ENCODE measurements around the gene RPS25. TPM values are rescaled to one million over a fixed set of nuclear protein-coding genes. Genes with fewer than 3 reads are reported as not detected.
"Not testable (repeated sequence)": the region's sequence is repeated elsewhere in the genome, so short reads cannot be mapped to it uniquely, and the experiment has no call there.

RPS25 gene
- total RNA-seq, 2 donors from 2014 or later, result 1,289 to 1,299 TPM

DNA sequence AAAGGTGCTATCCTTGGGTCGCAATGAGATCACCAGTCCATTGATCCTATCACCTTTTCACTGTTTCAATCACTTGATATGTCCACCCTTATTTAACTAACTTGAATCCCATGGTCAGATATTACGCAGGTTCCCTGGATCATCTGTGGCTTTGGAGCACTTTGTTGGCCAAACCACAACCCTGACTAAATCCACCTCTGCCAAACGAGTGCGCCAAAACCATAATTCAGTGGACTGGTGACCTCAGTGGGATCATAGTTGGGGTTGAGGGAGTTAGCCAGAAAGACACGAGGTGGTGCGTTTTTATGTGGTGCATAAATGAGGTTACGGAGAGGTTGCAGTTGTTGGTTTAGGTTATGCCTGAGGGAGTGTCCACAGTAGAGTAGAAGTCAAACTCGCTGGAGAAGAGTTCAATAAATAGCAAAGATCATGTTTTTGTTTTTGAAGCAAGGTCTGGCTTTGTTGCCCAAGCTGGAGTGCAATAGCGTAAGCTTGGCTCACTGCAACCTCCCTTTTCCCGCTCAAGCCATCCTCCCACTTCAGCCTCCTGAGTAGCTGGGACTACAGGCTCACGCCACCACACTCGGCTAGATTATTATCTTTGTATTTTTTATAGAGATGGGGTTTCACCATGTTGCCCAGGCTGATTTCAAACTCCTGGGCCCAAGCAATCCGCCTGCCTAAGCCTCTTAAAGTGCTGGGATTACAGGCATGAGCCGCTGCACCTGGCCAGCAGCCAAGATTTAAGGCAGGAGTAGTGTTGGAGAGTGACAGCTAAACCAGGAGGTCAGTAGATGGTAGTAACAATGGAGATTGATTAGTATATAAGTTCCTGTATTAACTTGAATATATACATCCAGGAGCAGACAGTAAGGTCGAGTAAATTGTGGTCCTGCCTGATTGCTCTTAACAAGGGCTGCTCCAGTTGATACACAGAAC, 42.1 kb downstream of the RPS25 start:
- Histone ChIP-seq H3K27ac (ENCODE audit: low read depth, low read length) (no peak overlapping the region), H3K9me3 (ENCODE audit: control insufficient read depth, low read length) (no peaks in the 10 kb centered on the region), H3K27me3 (ENCODE audit: control insufficient read depth, insufficient read depth, low read length, poor library complexity, severe bottlenecking) (no peaks in the 10 kb centered on the region), H3K36me3 (ENCODE audit: control insufficient read depth, insufficient read depth, low read length) (no peaks in the 10 kb centered on the region), H3K4me1 (ENCODE audit: control insufficient read depth, insufficient read depth, low read length) (no peaks in the 10 kb centered on the region), H3K4me3 (ENCODE audit: low read length) (no peak overlapping the region), H3K9ac (ENCODE audit: extremely low read depth, low read length, poor library complexity, severe bottlenecking) (no peak overlapping the region)
- peaks cover 13% of the 10 kb centered on the region for H3K27me3 Mint-ChIP-seq (ENCODE audit: insufficient read depth)
- H3K4me3 Mint-ChIP-seq, result no peak overlapping the region
- H3K9me3 Mint-ChIP-seq, result no peaks in the 10 kb centered on the region
- TF ChIP-seq CTCF (conservative IDR thresholded peaks at IDR 0.05), result no peak
- WGBS, 2 experiments (ENCODE audit: insufficient coverage in 1 of 2, insufficient read length in 1 of 2), result 91 to 96% methylated on average over 10 to 15 of the region's 15 CpGs
- peaks cover 11% of the 10 kb centered on the region for H3K4me1 Mint-ChIP-seq
- DNase-seq, result no peak
- H3K36me3 Mint-ChIP-seq (ENCODE audit: low read depth), result peaks cover 2% of the 10 kb centered on the region
- H3K27ac Mint-ChIP-seq, result no peak overlapping the region

- TF ChIP-seq CTCF (conservative IDR thresholded peaks at IDR 0.05), result no peak
- Mint-ChIP-seq H3K9me3 (no peaks in the 10 kb centered on the region), H3K4me1 (peaks cover 3% of the 10 kb centered on the region), H3K4me3 (no peak overlapping the region), H3K36me3 (ENCODE audit: low read depth) (peaks cover 2% of the 10 kb centered on the region), H3K27ac (no peak overlapping the region), H3K27me3 (ENCODE audit: insufficient read depth) (peaks cover 15% of the 10 kb centered on the region)
- Histone ChIP-seq H3K9ac (ENCODE audit: extremely low read depth, low read length, poor library complexity, severe bottlenecking) (no peak overlapping the region), H3K27ac (ENCODE audit: low read depth, low read length) (no peak overlapping the region), H3K27me3 (ENCODE audit: control insufficient read depth, insufficient read depth, low read length, poor library complexity, severe bottlenecking) (no peaks in the 10 kb centered on the region), H3K36me3 (ENCODE audit: control insufficient read depth, insufficient read depth, low read length) (no peaks in the 10 kb centered on the region), H3K4me3 (ENCODE audit: low read length) (no peak overlapping the region), H3K9me3 (ENCODE audit: control insufficient read depth, low read length) (no peaks in the 10 kb centered on the region), H3K4me1 (ENCODE audit: control insufficient read depth, insufficient read depth, low read length) (no peaks in the 10 kb centered on the region)
- no peak for DNase-seq
- 93 to 95% methylated on average over 2 of the region's 2 CpGs for WGBS, 2 experiments (ENCODE audit: insufficient coverage in 1 of 2, insufficient read length in 1 of 2)
These were observed 44.2 kb downstream of the RPS25 start for GRCh38 chr11:118973985-118974384.

GRCh38 chr11:118971646-118972045, 46.5 kb downstream of the RPS25 start, which contains the start of gene FOXR1:
FOXR1 (plus strand) TSS chr11:118971761; CDS start chr11:118971932, 171 bp downstream.
- Mint-ChIP-seq H3K27me3 (ENCODE audit: insufficient read depth) (peaks cover 14% of the 10 kb centered on the region), H3K36me3 (ENCODE audit: low read depth) (peaks cover 2% of the 10 kb centered on the region)
- TF ChIP-seq CTCF (conservative IDR thresholded peaks at IDR 0.05), result no peak

DNA sequence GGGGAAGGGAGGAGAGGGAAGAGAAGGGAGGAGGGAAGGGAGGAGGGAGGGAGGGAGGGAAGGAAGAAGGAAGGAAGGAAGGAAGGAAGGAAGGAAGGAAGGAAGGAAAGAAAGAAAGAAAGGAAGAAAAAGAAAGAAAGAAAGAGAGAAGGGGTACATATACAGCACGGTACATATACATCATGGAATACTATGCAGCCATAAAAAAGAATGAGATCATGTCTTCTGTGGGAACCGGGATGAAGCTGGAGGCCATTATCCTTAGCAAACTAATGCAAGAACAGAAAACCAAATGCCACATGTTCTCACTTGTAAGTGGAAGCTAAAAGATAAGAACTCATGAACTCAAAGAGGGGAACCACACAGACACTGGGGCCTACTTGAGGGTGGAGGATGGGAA, 48.6 kb downstream of the RPS25 start:
- H3K9me3 ChIP-seq (ENCODE audit: control insufficient read depth, low read length); H3K4me3 Mint-ChIP-seq; H3K9me3 Mint-ChIP-seq; H3K4me1 Mint-ChIP-seq; H3K9ac ChIP-seq (ENCODE audit: extremely low read depth, low read length, poor library complexity, severe bottlenecking); H3K27me3 ChIP-seq (ENCODE audit: control insufficient read depth, insufficient read depth, low read length, poor library complexity, severe bottlenecking); H3K36me3 ChIP-seq (ENCODE audit: control insufficient read depth, insufficient read depth, low read length); H3K4me3 ChIP-seq (ENCODE audit: low read length); H3K27ac Mint-ChIP-seq; H3K27ac ChIP-seq (ENCODE audit: low read depth, low read length); H3K36me3 Mint-ChIP-seq (ENCODE audit: low read depth); H3K4me1 ChIP-seq (ENCODE audit: control insufficient read depth, insufficient read depth, low read length); DNase-seq; H3K27me3 Mint-ChIP-seq (ENCODE audit: insufficient read depth): not testable (repeated sequence)
- WGBS, 2 experiments (ENCODE audit: insufficient coverage in 1 of 2, insufficient read length in 1 of 2), result 85 to 100% methylated on average over 1 to 2 of the region's 2 CpGs

More at GRCh38 chr11:118971646-118972045, 46.5 kb downstream of the RPS25 start, which contains the start of gene FOXR1:
- no peaks in the 10 kb centered on the region for H3K9me3 Mint-ChIP-seq
- H3K4me1 Mint-ChIP-seq, result peaks cover 3% of the 10 kb centered on the region
- no peak within 1 kb of the TSS for H3K27ac Mint-ChIP-seq
- 96 to 99% methylated on average over 22 to 31 of the region's 33 CpGs for WGBS, 2 experiments (ENCODE audit: insufficient coverage in 1 of 2, insufficient read length in 1 of 2)
- no peak within 1 kb of the TSS for H3K4me3 ChIP-seq (ENCODE audit: low read length)
- H3K4me1 ChIP-seq (ENCODE audit: control insufficient read depth, insufficient read depth, low read length), result no peaks in the 10 kb centered on the region
- no peaks in the 10 kb centered on the region for H3K9me3 ChIP-seq (ENCODE audit: control insufficient read depth, low read length)
- H3K27ac ChIP-seq (ENCODE audit: low read depth, low read length), result no peak within 1 kb of the TSS
- no peaks in the 10 kb centered on the region for H3K36me3 ChIP-seq (ENCODE audit: control insufficient read depth, insufficient read depth, low read length)
- H3K27me3 ChIP-seq (ENCODE audit: control insufficient read depth, insufficient read depth, low read length, poor library complexity, severe bottlenecking), result no peaks in the 10 kb centered on the region
- DNase-seq, result no peak
- no peak within 1 kb of the TSS for H3K4me3 Mint-ChIP-seq
- H3K9ac ChIP-seq (ENCODE audit: extremely low read depth, low read length, poor library complexity, severe bottlenecking), result no peak within 1 kb of the TSS
